Suprapubic skin (tissue), 3 donors: ENCODE measurements around the gene C5orf24.
"Not testable (repeated sequence)": the region's sequence is repeated elsewhere in the genome, so short reads cannot be mapped to it uniquely, and the experiment has no call there.

Source experiments
- CTCF ChIP-seq, 2 donors: fragments of 200-600 bp in 1 of 2; fragments of 450-650 bp in 1 of 2; sonication (generic) in 1 of 2; IDR thresholded peaks; one replicate each; pipeline ENCODE4 v1.5.1; 2016 to 2019; ENCODE audit warnings: antibody characterized with exemption in 2 of 2, mild to moderate bottlenecking in 1 of 2, moderate library complexity in 1 of 2
- POLR2AphosphoS5 ChIP-seq, 3 donors: sonication (generic); formaldehyde crosslinking; IDR thresholded peaks; one replicate each; pipeline ENCODE4 v1.6.1; 2017; ENCODE audit warnings: antibody characterized with exemption in 3 of 3

DNA sequence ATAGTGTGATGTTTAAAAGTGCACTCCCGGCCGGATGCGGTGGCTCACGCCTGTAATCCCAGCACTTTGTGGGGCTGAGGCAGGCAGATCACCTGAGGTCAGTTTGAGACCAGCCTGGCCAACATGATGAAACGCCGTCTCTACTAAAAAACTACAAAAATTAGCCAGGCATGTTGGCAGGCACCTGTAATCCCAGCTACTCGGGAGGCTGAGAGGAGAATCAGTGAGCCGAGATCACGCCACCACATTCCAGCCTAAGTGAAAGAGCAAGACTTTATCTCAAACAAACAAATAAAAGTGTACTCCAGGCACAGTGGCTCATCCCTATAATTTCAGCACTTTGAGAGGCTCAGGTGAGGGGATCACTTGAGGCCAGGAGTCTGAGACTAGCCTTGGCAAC lies 7.4 kb upstream of the C5orf24 start:
- TF ChIP-seq CTCF, POLR2AphosphoS5 (IDR thresholded peaks at IDR 0.05): not testable (repeated sequence)
